ENCODE data around the gene SAE1.
"Not testable (repeated sequence)": the region's sequence is repeated elsewhere in the genome, so short reads cannot be mapped to it uniquely, and the experiment has no call there.

SAE1 gene

DNA sequence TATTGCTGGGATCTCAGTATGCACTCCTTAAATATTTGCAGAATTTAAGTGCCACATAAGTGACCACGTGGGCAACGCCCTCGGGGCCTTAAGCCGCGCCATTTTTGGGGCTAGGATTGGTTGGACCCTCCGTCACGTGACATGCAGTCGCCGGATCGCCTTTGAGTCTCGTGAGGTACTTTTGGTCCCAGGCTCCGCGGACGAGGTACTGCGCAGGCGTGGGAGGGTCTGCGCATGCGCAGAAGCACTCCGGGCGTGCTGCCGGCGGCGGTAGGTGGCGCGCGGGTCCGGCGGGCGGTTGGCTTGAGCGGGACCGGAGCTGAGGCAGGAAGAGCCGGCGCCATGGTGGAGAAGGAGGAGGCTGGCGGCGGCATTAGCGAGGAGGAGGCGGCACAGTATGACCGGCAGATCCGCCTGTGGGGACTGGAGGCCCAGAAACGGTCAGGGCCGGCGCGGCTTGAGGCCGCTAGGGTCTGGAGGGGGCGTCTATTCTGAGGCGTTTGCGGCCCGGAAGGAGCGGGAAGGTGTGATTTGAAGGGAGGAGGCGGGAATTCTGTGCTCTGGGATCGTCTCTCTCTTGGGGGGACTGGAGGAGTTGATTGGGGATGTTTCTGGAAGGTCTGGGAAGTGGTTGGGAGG is at the start of gene SAE1:
TSS of gene SAE1 (plus strand) at position 247 of the 639 bp plus-strand sequence. CDS start at position 343, 96 bp downstream.
- ATAC-seq (peak; percentile 89), DNase-seq (peak; percentile 100)

DNA sequence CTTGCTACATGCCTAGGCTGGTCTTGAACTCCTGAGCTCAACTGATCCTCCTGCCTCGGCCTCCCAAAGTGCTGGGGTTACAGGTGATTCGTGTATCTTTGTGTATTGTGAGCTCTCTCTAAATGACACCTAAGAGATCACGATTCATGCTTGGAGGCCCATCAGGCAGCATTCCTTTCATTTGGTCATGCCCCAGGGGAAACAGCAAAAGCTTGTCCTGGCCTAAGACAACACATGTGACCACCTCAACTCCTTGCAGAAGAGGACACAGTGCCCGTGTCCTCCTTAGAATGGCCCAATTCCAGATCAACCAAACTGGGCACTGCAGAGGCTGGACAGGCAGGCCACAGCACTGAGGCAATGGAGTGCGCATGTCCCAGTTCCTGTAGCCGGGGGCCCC is 49.5 kb upstream of the SAE1 start:
- ATAC-seq (no peak), DNase-seq (no peak)

DNA sequence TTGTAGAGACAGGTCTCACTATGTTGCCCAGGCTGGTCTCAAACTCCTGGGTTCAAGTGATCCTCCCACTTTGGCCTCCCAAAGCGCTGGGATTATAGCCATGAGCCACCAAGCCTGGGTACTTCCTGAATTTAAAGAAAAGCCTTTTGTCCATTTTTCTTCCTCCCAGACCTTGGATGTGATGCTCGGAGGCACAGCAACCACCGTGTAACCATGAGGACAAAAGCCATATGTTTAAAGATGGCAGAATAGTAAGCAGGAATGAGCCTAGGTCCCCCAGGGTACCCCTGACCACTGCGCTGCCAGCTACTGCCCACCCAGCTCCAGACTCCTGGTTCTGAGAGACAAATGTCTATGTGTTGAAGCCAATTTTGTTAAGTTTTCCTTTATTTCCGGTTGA is 48.1 kb upstream of the SAE1 start:
- ATAC-seq, result no peak
- DNase-seq, result no peak

DNA sequence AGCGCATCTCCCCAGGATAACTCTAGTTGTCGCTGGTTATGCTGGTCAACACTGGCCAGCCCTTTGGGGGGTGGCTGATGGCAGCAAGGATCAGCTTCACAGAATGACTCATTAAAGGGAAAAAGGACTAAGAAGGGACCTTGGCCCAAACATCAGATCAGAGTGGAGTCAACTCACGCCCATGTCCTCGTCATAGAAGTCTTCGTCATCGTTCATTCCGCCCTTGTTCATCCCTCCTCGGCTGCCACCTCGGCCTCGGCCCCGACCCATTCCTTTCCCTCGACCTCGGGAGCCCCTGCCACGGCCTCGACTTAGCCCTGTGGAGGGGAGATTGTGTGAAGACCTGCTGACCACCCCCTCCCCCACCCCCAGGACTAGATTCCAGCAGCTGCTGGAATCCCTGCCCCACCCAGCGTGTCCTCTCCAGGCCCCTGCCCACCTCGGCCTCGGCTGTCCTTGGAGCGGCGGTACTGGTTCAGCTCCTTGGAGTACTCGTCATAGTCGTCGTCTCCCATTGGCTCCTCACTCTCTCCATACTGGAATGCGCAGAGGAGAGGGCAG is 45.7 kb upstream of the SAE1 start:
- no peak for DNase-seq
- ATAC-seq, result no peak

DNA sequence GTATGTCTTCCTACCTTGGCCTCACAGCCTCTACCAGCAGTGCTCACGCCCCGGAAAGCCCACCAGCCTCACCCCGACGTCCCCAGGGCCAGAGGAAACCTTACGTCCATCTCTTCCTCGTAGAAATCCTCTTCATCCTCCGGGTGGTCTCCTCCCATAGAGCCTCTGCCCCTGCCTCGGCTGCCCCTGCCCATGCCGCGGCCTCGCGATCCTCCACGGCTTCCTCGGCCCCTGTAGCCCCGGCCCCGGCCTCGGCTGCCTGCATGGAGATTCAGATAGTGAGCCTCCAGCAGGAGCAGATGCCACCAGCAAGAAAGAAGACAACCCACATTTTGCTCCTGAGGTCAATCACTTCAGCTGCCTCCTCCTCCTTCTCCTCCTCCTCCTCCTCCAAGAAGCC is 44.4 kb upstream of the SAE1 start:
- no peak for ATAC-seq
- DNase-seq, result no peak

DNA sequence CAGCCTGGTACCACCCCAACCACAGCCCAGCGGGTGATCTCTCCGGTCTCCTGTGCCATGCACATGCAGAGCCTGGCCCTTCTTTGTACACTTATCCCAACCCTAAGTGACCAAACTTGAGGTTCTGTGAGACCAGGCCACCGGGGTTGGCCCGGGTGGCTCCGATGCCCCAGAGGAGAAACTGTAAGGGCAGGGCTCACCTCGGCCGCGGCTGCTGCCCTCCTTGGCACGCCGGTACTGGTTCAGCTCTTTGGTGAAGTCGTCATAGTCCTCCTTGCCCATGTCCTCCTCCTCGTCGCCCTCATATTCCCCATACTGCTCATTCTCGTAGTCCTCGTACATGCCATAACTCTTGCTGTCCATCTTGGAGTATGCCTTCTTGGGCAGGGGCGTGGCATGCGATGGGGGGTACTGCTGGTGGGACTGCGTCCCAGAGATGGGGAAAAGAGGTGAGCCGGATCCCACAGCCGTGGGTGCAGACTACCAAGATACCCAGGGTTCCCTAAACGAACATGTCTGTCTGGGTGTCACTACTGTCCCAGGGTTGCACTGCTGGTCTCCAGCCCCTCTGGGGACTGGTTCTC is 40.8 kb upstream of the SAE1 start:
- ATAC-seq (no peak), DNase-seq (no peak)

DNA sequence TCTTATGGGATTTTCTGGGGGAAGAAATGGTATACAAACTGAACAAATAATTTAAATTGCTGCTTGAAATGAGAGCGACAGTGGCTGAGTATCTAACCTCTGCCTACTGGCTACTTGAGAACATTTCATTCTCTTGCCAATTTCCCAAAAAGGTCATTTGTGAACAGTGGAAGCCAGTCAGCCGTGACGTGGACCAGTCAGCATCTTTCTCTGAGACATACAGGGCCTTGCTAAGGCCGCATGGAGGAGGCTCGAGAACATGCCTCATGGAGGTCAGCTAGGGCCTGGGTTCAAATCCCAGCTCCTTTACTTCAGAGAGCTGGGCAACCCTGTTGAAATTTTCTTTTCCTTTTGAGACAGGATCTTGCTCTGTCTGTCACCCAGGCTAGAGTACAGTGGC is 37.4 kb upstream of the SAE1 start:
- no peak for DNase-seq
- ATAC-seq, result no peak

DNA sequence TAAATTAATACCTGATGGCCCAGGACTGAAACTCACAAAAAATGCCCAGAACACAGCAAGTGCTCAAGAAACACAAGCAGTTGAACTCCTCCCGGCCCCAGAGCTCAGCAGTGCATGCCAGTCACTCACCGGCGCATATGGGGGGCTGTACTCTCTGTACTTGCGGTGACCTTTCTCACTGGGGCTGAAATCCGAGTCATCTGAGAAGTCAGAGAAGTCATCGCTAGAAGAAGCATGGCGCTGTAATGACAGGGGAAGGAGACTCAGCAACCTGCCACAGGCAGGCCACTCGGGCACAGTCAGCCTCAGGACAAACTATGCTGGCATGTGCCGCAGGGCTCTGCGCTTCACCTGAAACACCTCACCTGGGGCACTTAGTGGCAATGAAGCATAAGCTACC is 36.8 kb upstream of the SAE1 start:
- DNase-seq (peak; percentile 55), ATAC-seq (peak; percentile 79)

DNA sequence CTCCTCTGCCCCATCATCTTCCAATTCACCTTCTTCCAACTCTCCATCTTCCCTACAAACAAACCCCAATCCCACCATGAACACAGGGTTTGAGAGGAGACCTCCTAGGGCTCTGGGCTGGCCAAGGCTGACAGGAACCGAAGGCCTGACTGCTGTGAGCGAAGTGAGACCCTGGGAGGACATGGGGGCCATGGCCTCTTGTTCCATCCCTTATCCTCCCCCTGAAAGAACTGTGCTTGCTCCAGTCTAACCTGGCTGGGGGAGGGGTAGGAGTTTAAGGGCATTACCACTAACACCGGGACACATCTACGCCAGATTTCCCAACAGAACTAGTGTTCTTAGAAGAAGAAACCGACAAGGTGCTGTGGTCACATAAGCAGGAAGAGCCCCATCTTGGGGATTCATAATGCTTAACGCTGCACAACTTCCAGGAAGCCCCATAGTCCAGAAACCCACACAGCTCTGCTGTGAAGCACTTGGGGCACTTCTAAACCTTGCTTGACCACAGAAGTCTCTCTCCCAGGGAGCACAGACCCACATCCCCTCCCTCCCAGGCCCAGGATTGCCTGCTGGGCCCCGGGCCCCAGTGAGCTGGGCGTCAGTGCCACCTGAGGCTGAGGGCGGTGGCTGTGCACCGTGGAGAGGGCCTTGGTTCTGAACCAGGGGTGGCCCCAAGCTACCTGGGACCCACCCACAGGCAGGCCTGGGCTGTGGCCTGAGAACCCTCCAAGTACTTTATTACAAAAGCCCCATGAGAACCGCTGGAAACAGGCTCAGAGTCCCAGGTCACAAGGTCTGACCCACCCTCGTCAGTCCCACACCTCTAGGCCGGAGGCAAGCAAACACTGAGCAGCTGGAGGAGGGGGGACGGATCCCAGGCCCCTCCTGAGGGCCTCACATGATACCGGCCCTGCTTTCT is 35.8 kb upstream of the SAE1 start:
- peak; percentile 70 for ATAC-seq
- DNase-seq, result peak; percentile 44

DNA sequence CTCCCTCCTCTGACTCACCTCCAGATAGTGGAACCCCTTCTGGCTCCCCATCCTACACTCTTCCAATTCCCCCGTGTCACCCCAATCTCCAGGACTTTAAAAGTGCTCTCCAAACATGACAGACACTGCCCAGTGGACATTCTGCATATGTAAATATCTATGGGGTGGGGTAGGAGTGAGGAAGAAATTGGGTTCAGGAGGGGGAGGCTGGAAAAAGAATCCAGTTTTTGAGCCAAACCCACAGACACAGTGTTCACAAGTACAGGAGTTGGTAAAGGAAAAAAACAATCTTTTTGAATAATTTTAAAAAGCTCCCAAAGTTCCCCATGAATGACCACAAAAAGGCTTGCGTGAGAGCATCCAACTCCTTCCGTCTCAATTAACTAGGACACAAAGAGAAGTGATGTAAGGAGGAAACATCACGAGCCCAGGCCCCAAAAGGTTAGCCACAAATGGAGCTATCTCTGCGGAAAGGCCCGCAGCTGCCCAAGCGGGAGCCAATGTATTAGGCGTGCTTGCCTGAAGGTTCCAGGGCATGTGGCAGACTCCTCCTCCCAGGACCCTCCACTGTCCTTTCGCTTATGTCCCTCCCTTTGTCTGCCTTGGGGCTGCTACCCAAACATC is 35.0 kb upstream of the SAE1 start:
- ATAC-seq (no peak), DNase-seq (no peak)

DNA sequence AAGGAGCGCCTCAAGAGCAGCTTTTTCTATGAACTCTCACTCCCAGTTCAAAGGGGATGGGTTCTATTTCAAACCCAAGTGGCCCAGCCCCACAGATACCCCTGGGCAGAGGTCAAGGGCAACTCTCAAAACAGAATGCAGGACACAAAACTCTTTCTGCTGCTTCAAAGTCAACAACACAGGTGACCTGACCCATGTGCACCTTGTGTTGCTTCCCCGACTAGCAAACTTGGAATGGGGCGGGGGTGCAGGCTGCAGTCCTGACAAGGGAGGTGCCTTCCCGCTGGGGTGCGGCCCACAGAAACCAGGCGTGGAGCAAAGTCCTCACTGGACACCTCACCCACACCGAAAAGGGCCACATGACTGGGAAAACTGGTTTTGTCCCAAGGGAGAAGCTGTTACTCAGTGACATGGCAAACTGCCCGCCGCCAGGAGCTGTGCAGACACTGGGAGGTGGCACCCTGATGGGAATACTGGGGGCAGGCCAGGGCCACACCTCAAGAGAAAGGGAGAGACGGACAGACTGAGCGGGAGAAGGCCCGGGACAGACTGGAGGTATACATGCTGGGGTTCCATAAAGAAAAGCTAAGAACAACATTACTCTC is 34.4 kb upstream of the SAE1 start:
- ATAC-seq, result no peak
- DNase-seq, result no peak

DNA sequence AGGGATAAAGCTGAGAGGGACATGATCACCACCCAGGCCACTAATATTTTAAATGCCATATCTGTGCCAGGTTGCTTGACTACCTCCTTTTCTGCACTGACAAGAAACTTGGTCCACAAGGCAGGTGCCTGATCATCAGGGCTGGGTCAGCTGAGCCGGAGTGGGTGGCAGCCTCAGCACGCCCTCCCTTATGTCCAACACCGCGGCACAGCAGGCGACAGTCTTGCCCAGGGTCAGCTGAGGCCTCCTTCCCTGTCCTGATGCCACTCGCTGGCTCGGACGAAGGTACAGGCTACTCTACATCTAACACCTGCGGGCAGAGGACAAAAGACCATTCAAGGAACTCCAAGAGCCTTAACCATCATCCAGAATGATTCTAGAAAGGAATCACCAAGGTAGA is 33.9 kb upstream of the SAE1 start:
- DNase-seq (no peak), ATAC-seq (no peak)

DNA sequence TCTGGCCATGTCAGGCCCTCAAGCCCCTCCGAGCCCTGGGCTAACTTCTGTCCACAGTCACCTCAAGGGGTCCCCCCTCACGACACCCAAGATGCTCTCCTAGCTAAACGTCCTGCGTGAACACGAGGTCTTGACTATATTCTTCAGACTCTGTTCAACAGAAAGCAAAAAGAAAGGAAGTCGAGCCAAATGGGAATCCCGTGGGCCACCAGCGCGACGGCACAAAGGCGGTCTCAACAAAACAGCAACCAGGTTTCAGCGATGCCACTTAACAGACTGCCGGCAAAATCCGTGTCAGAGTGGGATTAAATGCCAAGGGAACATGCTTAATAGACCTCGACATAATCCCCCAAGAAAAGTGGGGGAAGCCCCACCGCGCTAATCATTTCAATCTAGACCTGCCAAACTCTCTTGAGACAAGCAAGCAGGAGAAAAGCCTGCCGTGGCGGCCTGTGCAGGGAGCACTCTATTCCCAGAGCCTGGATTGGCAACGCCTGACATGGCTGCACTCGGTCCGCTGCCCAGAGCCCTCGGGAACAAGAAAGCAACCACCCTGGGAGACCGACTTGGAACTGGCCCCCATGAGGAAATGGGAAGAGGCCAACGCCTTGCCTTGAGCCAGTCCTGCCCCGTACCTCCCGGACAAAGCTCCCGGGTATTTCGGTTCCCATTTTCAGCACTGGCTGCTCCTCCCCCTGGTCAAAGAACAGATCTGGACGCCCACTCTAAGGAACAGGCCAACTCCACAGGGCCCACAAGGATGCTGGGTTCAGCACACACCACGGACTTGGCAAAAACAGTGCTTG is 33.0 kb upstream of the SAE1 start:
- ATAC-seq (no peak), DNase-seq (no peak)

DNA sequence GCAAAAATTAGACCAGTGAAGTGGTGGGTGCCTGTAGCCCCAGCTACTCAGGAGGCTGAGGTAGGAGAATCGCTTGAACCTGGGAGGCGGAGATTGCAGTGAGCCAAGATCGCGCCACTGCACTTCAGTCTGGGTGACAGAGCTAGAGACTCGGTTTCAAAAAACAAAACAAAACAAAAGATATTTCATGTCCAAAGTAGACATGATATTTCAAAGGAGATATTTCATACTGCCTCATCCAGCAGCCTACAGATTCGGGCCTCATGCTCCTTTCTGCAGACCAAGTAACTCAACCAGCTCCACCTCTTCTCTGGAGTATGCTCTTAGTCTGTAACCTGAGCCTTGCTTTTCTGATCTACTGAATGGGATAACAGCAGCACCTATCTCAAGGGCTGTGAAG is 32.0 kb upstream of the SAE1 start:
- DNase-seq, result no peak
- ATAC-seq, result no peak

DNA sequence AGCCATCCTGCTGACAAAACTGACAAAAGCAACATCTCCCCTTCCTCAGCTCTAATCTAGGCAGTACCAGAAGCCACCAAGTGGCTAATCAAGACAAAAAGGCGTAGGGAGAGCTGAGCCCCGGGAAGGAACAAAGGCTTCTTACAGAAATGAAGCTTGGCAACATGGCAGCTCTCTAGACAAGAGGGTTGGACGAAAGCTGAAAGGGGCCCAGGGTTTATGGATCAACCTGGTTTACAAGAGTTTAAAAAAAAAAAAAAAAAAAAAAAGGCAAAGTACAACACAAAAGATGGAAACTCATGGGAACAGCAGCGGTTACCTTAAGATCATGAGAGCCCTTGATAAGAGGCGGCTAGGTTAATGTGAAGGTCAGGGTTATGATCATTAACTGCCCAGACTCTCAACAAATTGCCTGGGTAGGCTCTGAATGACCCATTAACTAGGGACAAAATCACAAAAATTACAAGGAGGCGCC is 31.0 kb upstream of the SAE1 start:
- ATAC-seq, result no peak
- DNase-seq, result no peak

DNA sequence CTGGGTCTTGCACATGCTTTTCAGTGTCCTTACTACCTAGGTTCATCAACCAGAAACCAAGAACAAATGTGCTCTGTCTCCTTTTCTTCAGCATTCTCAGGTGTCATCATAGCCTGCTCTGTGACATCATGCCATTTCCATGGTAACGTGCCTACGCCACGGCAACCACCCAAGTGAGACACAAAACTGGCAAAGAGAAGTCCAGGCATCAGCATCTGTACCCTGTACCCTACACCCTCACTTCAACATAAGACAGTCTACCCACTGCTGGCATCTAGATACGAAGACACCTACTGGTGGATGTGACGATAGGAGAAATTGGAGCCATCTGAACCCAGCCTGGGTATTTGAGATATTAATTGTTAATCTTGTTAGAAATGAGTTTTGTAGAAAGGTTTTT is 30.3 kb upstream of the SAE1 start:
- no peak for DNase-seq

DNA sequence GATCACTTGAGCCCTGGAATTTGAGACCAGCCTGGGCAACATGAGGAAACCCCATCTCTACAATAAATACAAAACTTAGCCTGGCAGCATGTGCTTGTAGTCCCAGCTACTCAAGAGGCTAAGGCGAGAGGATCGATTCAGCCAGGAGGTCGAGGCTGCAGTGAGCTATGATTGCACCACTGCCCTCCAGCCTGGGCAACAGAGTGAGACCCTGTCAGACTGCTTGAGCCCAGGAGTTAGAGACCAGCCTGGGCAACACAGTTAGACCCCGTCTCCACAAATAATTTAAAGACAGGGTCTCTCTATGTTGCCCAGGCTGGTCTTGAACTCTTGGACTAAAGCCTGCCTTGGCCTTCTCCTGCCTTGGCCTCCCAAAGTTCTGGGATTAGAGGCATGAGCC is 29.5 kb upstream of the SAE1 start:
- not testable (repeated sequence) for ATAC-seq

More for the DNA sequence above, 30.3 kb upstream of the SAE1 start:
- ATAC-seq, result peak; percentile 43

DNA sequence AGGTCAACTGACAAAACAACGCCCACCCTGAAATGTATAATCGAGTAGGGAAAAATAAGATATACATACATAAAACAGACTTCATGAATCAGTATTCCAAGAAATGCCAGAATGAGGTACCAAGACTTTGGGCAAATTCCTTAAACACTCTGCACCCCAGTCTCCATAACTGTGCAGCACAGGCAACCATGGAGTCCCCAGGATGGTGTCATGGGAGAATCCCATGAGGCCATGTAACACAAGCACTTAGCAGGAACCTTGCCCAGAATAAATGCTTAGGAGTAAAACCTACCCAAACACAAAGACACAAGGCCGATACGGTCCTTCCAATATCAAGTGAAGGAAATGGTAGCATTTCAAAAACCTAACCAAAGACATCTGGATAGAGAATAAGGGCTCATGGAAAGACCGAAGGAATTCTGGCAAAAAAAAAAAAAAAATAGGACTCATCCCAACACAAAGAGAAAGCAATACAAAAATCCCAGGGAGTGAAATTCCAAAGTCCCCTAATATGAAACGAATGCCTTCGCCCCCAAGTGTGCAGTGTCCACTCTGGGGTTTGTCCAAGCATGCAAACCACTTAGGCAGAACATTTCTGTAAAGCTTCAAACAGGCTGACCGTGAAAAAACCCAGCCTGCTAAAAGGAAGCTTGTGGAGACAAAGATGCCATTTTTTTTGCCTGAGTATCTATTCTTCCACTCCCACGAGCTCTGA is 28.1 kb upstream of the SAE1 start:
- ATAC-seq (no peak), DNase-seq (no peak)

More for the DNA sequence above, 29.5 kb upstream of the SAE1 start:
- DNase-seq, result not testable (repeated sequence)

DNA sequence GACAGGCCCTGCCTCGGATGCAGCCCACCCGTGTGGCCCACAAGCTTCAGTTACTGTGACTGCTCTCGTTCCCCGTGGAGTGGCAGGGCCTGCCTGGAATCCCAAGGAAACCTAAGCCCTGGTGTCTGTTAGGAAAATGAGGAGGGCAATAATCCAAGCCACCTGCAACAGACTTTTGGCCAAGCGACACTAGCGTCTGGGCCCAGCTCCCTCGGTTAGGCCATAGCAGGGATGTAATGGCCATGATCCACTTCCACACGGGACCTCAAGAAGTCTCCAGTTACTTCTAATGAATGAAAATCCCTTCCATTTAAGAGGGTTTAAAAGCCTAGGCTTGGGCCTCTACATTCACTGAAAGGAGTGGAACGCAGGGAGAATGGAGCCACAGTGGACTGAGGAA is 26.0 kb upstream of the SAE1 start:
- no peak for ATAC-seq
- no peak for DNase-seq

DNA sequence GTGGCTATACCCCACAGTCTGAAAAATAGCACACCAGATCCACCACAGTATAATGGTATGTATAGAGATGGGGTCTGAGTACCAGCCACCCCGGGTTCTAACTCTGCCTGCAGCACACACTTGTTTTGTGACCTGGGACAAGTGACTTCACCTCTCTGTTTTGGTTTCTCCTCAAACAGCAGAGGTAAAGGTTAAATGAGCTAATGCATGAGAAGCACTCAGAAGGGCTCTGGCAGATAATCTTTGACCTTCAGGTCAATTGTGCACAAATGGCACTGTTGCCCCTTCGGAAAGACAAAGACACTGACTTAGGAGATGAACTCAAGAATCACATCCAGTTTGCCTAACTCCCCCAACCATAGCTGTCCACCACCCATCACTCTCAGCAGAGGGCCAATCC is 24.8 kb upstream of the SAE1 start:
- ATAC-seq, result no peak
- no peak for DNase-seq
